HG02884 (cell line): ENCODE measurements around the gene CWC27.

Experiments used
- ATAC-seq: cut with Tn5 transposase; IDR thresholded peaks from one replicate; pipeline ENCODE4 v1.9.1; 2021; ENCODE audit warnings: mild to moderate bottlenecking, moderate library complexity; ENCODE audit not compliant: unreplicated experiment

Gene CWC27

DNA sequence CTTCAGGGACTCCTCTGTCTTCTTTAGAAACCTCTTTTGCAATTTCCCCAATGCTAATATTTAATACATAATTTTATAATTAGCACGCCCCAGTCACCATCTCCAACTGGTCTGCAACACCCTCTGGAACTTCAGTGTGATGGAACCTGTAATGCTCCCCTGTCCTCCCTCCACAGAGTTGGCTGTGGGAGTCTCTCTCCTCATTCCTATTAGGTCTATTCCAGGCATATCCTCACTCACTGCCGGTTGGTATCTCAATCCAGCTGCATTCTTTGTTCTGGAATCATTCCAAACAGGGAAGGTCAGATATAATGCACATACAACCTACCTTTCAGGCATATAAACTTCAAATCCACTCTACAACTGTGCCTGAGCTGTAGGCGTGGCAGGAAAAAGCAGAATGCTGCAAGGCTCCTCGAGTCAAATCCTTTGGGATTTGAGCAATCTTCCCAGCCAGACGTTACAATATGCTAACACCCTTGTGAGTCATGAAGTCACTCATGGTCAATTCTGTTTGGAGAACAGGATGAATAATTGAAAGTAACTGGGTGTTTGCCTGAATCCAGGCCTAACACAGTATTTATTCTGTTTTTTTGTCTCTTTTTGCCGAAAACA is 293.8 kb downstream of the CWC27 start:
- no peak for ATAC-seq

DNA sequence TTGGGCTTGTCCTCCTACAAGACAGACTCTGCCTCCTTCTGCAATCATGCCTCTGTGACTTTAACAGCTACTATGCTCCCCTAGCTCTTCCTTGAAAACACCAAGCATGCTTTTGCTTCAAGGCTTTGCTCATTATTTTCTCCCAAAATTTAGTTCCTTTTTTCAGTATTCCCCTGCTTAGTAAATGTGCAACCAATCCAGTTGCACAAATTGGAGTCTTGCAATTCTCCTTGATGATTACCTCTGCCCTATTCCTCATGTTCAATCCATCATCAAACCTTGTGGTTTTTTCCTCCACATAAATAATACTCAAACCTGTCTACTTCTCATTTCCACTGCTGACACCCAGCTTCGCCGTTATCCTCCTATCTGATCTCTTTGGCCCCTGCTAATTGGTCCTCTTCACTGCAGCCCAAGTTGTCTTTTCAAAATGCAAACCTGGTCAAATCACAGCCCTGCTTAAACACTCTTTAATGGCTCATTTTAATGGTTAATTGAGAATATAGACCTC is 296.3 kb downstream of the CWC27 start:
- no peak for ATAC-seq

DNA sequence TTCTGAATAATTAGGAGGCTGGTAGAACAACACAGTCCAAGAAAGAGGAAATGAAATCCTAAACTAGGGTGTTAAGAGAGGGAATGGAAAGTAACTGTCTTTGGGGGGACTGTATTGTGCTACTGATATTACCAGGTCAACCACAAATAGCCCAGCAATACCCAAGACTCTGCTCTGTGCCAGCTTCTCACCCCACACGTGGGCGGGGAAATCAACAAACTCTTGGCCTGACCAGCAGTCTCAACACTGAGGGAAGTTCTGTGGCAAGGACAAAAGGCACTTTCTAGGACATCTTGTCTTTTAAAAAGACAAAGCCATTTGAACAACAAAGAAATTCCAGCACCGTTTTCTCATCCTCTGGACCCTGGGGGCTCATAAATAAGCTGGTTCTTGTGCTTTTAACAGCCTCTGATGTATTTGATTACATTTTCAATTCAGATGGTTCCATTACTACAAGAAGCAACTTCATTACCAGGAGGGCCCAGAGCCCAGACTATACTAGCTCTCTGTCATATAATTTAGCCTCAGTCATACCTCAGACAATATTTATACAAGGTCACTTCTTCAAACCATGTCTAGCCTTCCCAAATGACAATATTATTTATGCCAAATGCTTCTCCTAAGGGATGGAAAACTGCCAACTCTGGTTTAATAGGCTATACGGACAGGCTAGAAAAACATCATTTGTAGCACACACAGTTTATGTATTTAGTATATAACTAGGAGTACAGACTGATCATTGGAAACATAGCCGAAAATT is 297.8 kb downstream of the CWC27 start:
- peak; percentile 51 for ATAC-seq

DNA sequence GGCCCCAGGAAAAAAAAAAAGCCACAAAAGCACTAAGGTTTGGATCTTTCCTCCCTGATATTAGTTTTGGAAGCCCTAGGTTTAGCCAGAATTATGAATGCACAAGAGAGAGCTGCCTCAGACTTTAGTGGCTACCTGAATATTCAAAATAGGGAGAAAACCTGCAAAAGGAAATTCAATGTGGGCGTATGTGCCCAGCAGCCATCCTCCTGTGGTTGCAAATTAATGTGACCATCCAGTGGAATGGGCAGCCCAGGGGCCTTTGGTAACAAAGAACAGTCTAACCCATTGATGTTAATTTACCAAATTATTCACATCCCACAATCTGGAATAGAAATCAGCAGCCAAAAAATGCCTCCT is 298.4 kb downstream of the CWC27 start:
- ATAC-seq: no peak
